GM19238 (cell line): Measurements from ENCODE around the gene USP36.
"Not testable (repeated sequence)": the region's sequence is repeated elsewhere in the genome, so short reads cannot be mapped to it uniquely, and the experiment has no call there.

Experiments used
- DNase-seq: peaks from one replicate; pipeline ENCODE4 v3.0.0; 2011; ENCODE audit warnings: low spot score; ENCODE audit not compliant: insufficient read length

The USP36 gene

DNA sequence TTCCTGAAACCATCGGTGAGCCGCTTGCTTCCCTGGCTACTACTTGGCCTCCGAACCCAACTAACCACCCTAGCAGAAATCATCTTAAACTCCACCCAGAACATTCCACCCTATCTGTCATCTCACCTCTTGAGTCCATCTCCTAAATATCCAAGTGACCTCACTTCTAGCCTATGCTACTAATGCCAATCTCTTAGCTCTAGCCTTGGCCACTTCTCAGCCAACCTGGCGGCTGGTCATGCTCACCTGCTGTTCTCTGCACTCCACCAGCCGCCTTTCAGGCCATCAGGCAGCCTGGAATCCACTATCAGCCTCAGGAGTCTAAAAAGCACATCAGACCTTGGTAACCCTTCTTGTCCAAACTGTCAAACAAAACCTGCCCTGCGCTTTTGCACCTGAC, 46.6 kb downstream of the USP36 start:
- DNase-seq: no peak

GRCh38 chr17:78793415-78793814, 47.2 kb downstream of the USP36 start:
- DNase-seq: no peak

- DNase-seq: no peak
Measured at GRCh38 chr17:78791840-78792709, 48.5 kb downstream of the USP36 start.

DNA sequence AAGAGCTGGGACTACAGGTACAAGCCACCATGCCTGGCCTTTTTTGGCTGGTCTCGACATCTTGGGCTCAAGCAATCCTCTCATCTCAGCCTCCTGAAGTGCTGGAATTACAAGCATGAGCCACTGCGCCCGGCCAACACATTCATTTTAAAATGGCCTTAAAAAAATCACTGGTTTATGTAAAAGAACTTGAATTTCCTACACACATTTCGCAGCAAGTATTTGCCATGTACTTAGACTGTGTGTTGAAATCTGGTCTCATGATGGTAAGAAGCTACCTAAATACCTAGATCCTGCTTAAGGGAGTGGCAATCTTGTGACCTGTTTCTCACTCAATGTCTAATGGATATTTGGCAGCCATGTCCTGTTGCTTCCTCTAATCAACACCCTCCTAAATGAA, 50.1 kb downstream of the USP36 start:
- DNase-seq: no peak

- DNase-seq: no peak
Measured at GRCh38 chr17:78789663-78790181, 50.9 kb downstream of the USP36 start.

DNA sequence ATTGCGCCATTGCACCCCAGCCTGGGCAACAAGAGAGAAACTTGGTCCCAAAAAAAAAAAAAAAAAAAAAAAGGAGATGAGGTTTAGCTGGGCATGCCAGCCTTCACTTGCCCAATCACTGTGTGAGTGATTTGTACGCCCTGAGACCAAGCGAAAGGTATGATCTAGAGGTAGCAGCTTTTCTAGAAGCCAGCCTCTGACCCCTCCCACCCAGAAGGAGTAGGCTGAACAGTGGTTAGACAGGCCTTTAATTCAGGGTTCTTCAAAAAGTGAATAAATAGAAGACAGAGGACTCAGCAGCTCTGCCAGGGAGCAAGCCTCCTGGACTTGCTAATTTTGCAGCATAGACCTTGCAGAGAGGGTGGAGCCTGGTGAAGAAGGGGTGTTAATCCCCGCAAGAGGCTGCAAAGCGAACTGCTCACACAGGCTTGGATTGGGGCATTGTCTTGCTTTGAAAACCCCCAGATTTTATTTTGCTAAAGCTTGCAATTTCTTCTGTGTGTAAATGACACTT, 51.4 kb downstream of the USP36 start:
- DNase-seq: no peak

DNA sequence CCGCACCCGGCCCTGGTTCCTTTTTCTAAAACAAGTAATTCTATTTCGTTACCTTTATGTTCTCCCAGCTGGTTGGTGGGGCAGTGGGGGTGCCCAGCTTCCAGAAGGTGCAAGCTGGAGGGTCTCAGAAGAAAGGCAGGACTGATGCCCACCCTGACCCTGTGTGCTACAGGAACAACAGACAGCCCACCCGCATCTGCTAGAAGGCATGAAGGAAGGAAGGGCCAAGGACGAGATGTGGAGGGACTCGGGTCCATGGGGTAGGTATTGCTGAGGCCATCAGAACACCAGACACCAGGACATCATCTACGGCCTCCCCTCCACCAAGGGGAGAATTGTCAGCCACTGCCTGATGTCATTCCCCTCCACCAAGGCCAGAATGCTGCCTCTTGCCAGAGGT, 52.2 kb downstream of the USP36 start:
- DNase-seq: no peak

DNA sequence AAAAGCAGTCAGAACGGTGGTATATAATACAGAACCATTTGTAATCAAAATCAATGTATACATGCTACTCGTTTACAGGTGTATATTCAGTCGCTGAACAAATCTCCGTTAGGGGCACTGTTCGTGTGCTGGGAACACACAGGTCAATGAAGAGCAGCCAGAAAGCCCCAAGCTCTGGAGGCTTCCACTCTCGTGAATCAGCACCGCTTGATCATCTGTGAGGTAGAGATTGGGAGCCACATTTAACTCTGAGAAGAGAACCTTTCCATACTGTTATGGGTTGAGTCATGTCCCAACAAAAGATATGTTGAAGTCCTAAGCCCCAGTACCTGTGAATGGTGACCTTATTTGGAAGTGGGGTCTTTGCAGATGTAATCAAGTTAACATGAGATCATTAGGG, 53.2 kb downstream of the USP36 start:
- DNase-seq: no peak

DNA sequence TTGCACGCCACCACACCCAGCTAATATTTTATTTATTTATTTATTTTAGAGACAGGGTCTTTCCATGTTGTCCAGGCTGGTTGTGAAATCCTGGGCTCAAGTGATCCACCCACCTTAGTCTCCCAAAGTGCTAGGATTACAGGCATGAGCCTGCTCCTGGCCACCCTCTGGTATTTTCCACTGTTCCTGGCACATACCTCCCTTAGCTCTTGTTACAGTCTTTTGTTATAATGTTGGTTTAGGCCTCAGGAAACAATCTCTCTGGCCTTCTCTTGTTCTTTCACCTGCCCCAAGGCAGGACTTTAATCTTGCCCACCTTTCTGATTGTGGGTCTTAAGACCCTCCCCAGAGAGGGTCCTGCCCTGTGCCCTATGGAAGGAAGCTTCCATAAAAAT, 55.0 kb downstream of the USP36 start:
- DNase-seq: no peak

DNA sequence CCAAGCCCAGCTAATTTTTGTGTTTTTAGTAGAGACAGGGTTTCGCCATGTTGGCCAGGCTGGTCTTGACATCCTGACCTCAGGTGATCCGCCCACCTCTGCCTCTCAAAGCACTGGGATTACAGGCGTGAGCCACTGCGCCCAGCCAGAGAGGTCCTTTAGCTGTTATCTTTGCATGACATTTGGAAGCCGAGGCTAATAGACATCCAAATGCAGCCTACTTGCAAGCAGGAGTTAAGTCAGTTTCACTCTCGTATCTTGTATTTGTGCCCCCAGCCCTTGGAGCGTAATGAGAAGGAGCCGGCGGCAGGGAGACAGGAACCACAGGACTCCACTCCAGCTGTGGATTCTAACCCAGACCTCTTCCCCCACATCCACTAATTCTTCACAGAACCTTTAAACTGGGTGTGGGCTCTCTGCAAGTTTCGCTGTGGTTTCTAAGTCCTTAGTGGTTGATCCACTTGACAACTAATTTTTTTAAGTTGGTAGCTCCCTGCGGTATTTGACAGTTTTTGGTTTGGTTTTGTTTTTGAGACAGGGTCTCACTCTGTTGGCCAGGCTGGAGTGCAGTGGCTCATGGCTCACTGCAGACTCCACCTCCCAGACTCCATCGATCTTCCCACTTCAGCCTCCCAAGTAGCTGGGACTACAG, 55.5 kb downstream of the USP36 start:
- DNase-seq: no peak

DNA sequence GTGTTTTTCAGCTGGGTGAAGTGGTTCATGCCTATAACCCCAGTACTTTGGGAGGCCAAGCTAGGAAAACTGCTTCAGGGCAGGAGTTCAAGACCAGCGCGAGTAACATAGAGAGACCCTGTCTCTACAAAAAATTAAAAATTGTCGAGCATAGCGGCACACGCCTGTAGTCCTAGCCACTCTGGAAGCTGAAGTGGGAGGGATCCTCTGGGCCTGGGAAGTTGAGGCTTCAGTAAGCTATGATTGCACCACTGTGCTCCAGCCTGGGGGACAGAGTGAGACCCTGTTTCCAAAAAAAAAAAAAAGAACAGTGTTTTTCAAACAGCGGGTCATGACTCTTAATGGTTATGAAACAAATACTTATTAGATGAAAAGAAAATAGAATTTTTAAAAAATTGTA, 56.3 kb downstream of the USP36 start:
- no peak for DNase-seq

DNA sequence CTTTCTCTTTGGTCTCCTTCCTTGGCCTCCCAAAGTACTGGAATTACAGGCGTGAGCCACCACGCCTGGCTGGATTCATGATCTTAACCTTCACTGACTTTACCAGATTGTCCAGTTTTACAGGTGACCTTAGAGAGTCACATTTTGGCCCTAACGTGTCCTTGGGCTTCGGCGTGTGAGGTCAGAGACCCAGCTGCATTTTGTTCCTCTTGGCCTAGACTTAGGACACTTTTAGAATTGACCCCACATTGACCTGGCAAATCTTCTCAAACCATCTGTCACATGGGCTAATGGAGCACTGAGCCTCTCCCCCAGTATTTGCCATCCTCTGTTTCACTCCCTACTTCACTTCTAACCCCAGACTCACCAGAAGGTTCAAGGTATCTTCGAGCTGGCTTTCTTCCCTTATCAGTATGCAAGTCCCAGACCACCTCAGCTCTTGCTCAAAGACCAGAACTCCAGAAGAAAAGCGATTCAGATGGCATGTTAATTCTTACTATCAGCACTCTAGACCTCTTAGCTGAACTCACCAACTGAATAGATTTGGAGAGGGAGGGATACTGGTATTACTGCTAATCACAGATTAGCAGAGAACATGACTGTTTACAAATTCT, 56.8 kb downstream of the USP36 start:
- DNase-seq: no peak

DNA sequence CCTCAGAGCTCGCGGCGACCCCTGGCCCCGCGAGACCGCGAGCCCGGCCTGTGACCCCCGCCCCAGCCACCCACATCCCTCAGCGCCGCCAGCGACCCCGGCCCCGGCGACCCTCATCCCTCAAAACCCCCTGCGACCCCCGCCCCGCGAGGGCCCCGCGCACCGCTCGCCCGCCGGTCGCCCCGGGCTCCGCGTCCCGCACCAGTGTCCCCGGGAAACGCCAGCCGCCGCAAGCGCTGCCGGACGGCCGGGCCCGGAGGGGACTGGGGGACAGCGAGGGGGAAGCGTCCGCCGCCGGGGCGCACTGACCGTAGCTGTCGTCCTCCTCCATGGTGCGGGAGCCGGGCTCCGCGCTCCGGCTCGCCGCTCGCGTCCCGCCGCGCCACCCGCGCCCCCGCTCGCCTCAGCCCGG, 58.7 kb downstream of the USP36 start, which contains the start of gene CYTH1:
Gene CYTH1, minus strand, starts transcription at position 381 of the 412 bp plus-strand sequence. Its CDS starts 50 bp downstream, at position 331.
- DNase-seq: no peak

GRCh38 chr17:78781104-78781892, 59.3 kb downstream of the USP36 start:
- no peak for DNase-seq

- DNase-seq: no peak
Measured at GRCh38 chr17:78780335-78780734, 60.3 kb downstream of the USP36 start.

DNA sequence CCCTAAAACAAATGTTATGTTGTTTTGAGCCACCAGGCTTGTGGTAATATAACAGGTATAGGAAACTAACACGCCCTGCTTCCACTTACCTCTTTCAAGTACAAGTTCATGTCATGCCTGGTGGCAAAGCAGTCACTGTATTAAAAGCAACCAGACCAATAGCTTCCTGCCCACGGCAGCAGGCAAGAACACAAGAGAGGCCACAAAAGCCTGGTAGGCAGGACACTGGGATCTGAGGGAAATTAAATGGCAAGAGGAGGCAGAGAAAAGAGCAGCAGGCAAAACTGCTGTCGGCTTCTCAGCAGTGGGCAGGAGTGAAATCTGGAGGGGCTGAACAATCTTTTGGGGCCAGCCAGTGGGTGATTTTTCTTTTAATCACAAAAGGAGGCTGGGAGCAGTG, 60.8 kb downstream of the USP36 start:
- DNase-seq: no peak

- DNase-seq: not testable (repeated sequence)
Measured at GRCh38 chr17:78779286-78779651, 61.3 kb downstream of the USP36 start.

- no peak for DNase-seq
Measured at GRCh38 chr17:78777881-78778280, 62.7 kb downstream of the USP36 start.

DNA sequence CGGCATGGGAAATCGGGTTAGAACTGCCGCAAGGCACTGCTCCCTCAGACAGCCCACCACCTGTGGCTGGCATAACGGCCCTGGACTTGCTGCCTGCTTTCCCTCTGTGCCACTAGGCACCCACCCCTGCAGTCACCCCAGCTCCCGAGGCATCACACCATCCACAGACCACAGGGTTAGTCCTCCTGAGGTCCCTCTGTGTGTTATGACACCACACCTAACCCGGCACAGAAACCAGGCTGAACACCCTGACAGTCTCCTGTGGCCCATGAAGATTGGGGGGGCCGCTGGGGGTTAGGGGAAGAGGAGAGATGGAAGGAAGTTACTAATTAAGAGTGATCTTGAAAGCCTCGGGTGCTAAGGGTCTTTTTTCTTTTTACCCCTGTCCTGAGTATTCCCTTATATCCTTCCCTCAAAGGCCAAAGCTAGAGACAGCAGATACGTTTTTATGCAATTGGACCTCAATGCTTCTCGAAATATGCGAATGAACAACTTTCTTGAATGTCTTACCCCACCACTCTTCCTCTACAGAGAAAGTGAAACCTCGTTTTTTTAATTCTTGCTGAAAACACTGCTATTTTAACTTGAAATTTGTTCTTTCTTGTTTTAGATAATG, 65.5 kb downstream of the USP36 start:
- DNase-seq: no peak

DNA sequence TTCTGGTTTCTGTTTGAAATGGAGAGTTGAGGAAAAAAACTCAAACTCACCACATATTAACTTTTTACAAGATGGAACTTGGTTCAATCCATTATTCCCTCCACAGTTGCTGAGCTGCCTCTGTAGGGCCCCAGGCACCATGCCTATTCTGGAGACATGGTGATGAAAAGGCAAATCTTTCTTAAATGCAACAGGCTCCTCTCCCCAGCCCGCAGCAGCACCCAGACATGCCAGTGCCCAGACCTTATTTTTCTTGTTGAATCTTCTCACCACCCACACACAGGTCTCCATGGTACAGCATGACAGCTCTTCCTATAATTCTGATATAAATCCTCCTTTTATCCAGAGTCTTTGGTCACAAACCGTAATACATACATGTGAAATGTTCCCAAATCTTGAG, 66.2 kb downstream of the USP36 start:
- DNase-seq: no peak
